Transverse colon (tissue), 4 donors: Measurements from ENCODE around the gene SMPD4. TPM values are rescaled to one million over a fixed set of nuclear protein-coding genes. Genes with fewer than 3 reads are reported as not detected.
"Not testable (repeated sequence)": the region's sequence is repeated elsewhere in the genome, so short reads cannot be mapped to it uniquely, and the experiment has no call there.

Experiments
- DNase-seq: peaks from one replicate; pipeline ENCODE4 v3.0.0-alpha.2; 2019
- H3K27ac ChIP-seq, 4 donors: fragments of 200-600 bp; sonication (generic); 2 replicates each; pipeline ENCODE4 v1.5.1; 2016 to 2018; ENCODE audit warnings: inconsistent platforms in 4 of 4
- H3K27me3 ChIP-seq: fragments of 200-600 bp; sonication (generic); 2 replicates; pipeline ENCODE4 v1.5.1; 2017; ENCODE audit warnings: inconsistent platforms
- H3K36me3 ChIP-seq, 4 donors: fragments of 200-600 bp; sonication (generic); 2 replicates each; pipeline ENCODE4 v1.5.1; 2017 to 2019; ENCODE audit warnings: inconsistent platforms in 4 of 4
- H3K4me1 ChIP-seq, 4 donors: fragments of 200-600 bp; sonication (generic); 2 replicates each; pipeline ENCODE4 v1.5.1; 2017 to 2020; ENCODE audit warnings: inconsistent platforms in 4 of 4
- H3K4me3 ChIP-seq, 4 donors: fragments of 200-600 bp; sonication (generic); 1 replicate in 1 of 4; 2 replicates in 3 of 4; pipeline versions ENCODE4 v1.5.1 to v1.6.1; 2017 to 2019; ENCODE audit warnings: inconsistent platforms in 4 of 4
- H3K9me3 ChIP-seq, 2 donors: fragments of 200-600 bp; sonication (generic); 2 replicates each; pipeline ENCODE4 v1.5.1; 2017 to 2019; ENCODE audit warnings: inconsistent platforms in 2 of 2
- CTCF ChIP-seq, 5 experiments: fragments of 200-600 bp in 3 of 5; fragments of 450-650 bp in 2 of 5; sonication (generic) in 3 of 5; IDR thresholded peaks; 1 replicate in 2 of 5; 2 replicates in 3 of 5; pipeline ENCODE4 v1.5.1; 2016 to 2017; ENCODE audit warnings: antibody characterized with exemption in 5 of 5, inconsistent platforms in 3 of 5, mild to moderate bottlenecking in 2 of 5, moderate library complexity in 1 of 5
- EP300 ChIP-seq: sonication (generic); formaldehyde crosslinking; IDR thresholded peaks from one replicate; pipeline ENCODE4 v1.6.1; 2017; ENCODE audit warnings: antibody characterized with exemption, low read depth
- POLR2A ChIP-seq: fragments of 450-650 bp; IDR thresholded peaks from one replicate; pipeline ENCODE4 v1.6.1; 2016; ENCODE audit warnings: antibody characterized with exemption, mild to moderate bottlenecking, moderate library complexity
- POLR2AphosphoS5 ChIP-seq, 3 donors: sonication (generic); formaldehyde crosslinking; IDR thresholded peaks; one replicate each; pipeline ENCODE4 v1.6.1; 2016; ENCODE audit warnings: antibody characterized with exemption in 3 of 3
- WGBS, 2 donors: methylation state at CpG; one replicate each; pipeline ENCODE4 v1.1.5; 2018; ENCODE audit warnings: low coverage in 1 of 2; 5-methylcytosine and 5-hydroxymethylcytosine counted together
- in situ Hi-C, 4 donors: fragments of 200-750 bp; cut with MboI; loops; one replicate each; pipeline versions ENCODE4 v1.15.0 to v1.15.1; 2017; ENCODE audit warnings: low sequenced_read_pairs in 3 of 4, low pct_ligation_motif_present in 1 of 4, low pct_unique_long_range_greater_than_20kb in 1 of 4
- intact Hi-C: fragments of 100-400 bp; cut with DNase I; formaldehyde crosslinking; loops from one replicate; pipeline ENCODE4 v1.15.1; 2023; ENCODE audit warnings: low total_unique reads
- total RNA-seq, 4 donors: library from RNA; depleted of rRNA; stranded (reverse); fragments of >200 nt; gene quantifications; one replicate each; pipeline ENCODE4 v1.1.0, GENCODE V29; 2016

Gene SMPD4
- total RNA-seq, 4 donors from 2014 or later = 29.1 to 110 (median 52.8) TPM

- H3K9me3 ChIP-seq, H3K36me3 ChIP-seq, H3K27me3 ChIP-seq: not testable (repeated sequence)
- Histone ChIP-seq H3K4me1 (peaks cover 15 to 23% (median 22%) of the 10 kb centered on the region in 4 donors), H3K27ac (peak within 1 kb of the TSS; percentile 87 to 97 (median 93)), H3K4me3 (peak within 1 kb of the TSS; percentile 83 to 98 (median 94))
- intact Hi-C loops (loop anchor here (10.0 kb wide), 1 partner anchor 153 kb away; no protein-coding TSS in a partner anchor), in situ Hi-C loops (loop anchor here in 1 of 4 donors (10.0 kb wide), 1 partner anchor 153 kb away; no protein-coding TSS in a partner anchor)
- DNase-seq = peak; percentile 92
- WGBS, 2 donors = 1% methylated on average over 25 of the region's 86 CpGs; no CpG with 5 or more reads in 1 of the 2 donors
- TF ChIP-seq CTCF (IDR thresholded peaks at IDR 0.05) (peak; percentile 74 to 90 (median 78)), POLR2A (peak; percentile 52), POLR2AphosphoS5 (IDR thresholded peaks at IDR 0.05) (peak in 2 of 3 donors; percentile 28 to 52)
Measured at GRCh38 chr2:130181880-130182682, 679 bp upstream of the SMPD4 start, which contains the start of gene MZT2B. Gene MZT2B (plus strand): TSS chr2:130182262. CDS start chr2:130182283, 21 bp downstream.

GRCh38 chr2:130180404-130181324, 738 bp downstream of the SMPD4 start:
- not testable (repeated sequence) for DNase-seq, H3K9me3 ChIP-seq, H3K27me3 ChIP-seq, H3K36me3 ChIP-seq
- 17 to 27% methylated on average over 12 to 38 of the region's 38 CpGs for WGBS, 2 donors
- H3K4me3 ChIP-seq = peak overlapping the region; percentile 83 to 98 (median 94)
- in situ Hi-C loops (loop anchor here in 1 of 4 donors (10.0 kb wide), 1 partner anchor 154 kb away; no protein-coding TSS in a partner anchor), intact Hi-C loops (loop anchor here (10.0 kb wide), 1 partner anchor 154 kb away; no protein-coding TSS in a partner anchor)
- H3K4me1 ChIP-seq = peaks cover 15 to 23% (median 22%) of the 10 kb centered on the region in 4 donors
- peak overlapping the region; percentile 87 to 97 (median 93) for H3K27ac ChIP-seq

GRCh38 chr2:130174866-130175265, 6.5 kb downstream of the SMPD4 start:
- intact Hi-C loops, H3K9me3 ChIP-seq, H3K36me3 ChIP-seq, H3K4me1 ChIP-seq, DNase-seq, H3K4me3 ChIP-seq, H3K27me3 ChIP-seq, H3K27ac ChIP-seq: not testable (repeated sequence)
- in situ Hi-C loops = loop anchor here in 3 of 4 donors (10.0 to 25.0 kb wide), 2 partner anchors 160 to 162 kb away; partner anchors contain the start of gene IMP4 (in 2 of the 3)
- 60 to 81% methylated on average over 2 to 5 of the region's 5 CpGs for WGBS, 2 donors

- Histone ChIP-seq H3K9me3 (no peaks in the 10 kb centered on the region), H3K4me1 (no peaks in the 10 kb centered on the region), H3K4me3 (no peak overlapping the region), H3K27ac (no peak overlapping the region), H3K27me3 (no peaks in the 10 kb centered on the region), H3K36me3 (peaks cover 0 to 36% (median 15%) of the 10 kb centered on the region in 4 donors)
- TF ChIP-seq CTCF (IDR thresholded peaks at IDR 0.05) (no peak), EP300 (no peak), POLR2A (no peak), POLR2AphosphoS5 (IDR thresholded peaks at IDR 0.05) (no peak)
- in situ Hi-C loops (loop anchor here in 3 of 4 donors (10.0 to 25.0 kb wide), 2 partner anchors 165 to 167 kb away; partner anchors contain the start of gene IMP4 (in 2 of the 3)), intact Hi-C loops (no loop called here)
- WGBS, 2 donors = 97 to 100% methylated on average over 3 to 7 of the region's 7 CpGs
- no peak for DNase-seq
Measured at GRCh38 chr2:130169896-130170295, 11.5 kb downstream of the SMPD4 start.

- intact Hi-C loops, H3K27ac ChIP-seq, H3K27me3 ChIP-seq, H3K4me3 ChIP-seq, DNase-seq, H3K4me1 ChIP-seq, H3K9me3 ChIP-seq: not testable (repeated sequence)
- in situ Hi-C loops = loop anchor here in 2 of 4 donors (25.0 kb wide), 1 partner anchor 168 kb away; the partner anchor contains the start of gene IMP4 (in 2 of the 2)
- peaks cover 0 to 40% (median 19%) of the 10 kb centered on the region in 4 donors for H3K36me3 ChIP-seq
- WGBS, 2 donors = 75 to 88% methylated on average over 1 to 3 of the region's 3 CpGs
Measured at GRCh38 chr2:130169163-130169562, 12.2 kb downstream of the SMPD4 start.

- WGBS, 2 donors = 75 to 92% methylated on average over 2 to 3 of the region's 3 CpGs
- H3K9me3 ChIP-seq, intact Hi-C loops, H3K4me1 ChIP-seq, H3K27me3 ChIP-seq, H3K27ac ChIP-seq, H3K4me3 ChIP-seq, DNase-seq: not testable (repeated sequence)
- peaks cover 0 to 50% (median 23%) of the 10 kb centered on the region in 4 donors for H3K36me3 ChIP-seq
- in situ Hi-C loops = loop anchor here in 2 of 4 donors (25.0 kb wide), 1 partner anchor 171 kb away; the partner anchor contains the start of gene IMP4 (in 2 of the 2)
Measured at GRCh38 chr2:130166611-130167010, 14.8 kb downstream of the SMPD4 start.
